Activated effector memory CD4-positive, alpha-beta T cell treated with Interleukin-2 at 50 U/mL for 16 hours (primary cell): ENCODE measurements around the gene MME.

ENCODE experiments used
- DNase-seq: peaks from one replicate; pipeline ENCODE4 v3.0.0-alpha.2; 2020

The MME gene

DNA sequence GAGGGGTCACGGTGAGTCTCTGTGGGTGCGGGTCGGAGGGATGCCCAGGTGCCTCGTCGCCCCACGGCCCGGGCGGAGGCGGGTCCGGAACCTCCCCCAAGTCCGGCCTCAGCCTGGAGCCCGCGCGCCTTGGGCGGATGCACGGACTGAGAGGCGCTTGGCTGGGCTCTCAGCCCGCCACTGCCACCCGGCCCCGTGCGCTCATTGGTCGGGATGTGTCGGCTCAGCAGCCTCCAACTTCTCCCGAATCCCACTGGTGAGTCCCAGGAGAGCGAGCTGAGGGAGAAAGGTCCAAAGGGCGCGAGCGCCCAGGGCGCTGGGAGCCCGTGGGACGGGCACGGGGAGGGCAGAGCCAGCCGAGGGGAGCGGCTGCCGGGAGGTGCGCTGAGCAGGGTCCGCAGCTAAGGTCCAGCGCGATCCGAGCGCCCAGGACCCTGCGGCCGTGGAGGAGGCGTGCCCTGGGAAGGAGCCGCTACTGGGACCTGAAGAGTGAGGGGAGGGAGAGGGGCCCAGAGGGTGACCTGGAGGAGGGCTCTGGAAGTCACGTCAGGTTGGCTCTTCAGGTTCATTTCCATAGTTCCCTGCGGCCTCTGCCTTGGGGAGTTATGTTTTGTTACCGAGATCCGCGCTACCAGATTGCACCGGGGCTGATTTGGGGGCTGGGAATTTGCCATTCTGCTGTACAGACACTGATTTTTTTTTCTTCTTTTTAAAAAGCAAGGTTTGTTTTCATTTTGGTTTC, at the start of gene MME:
Gene MME, plus strand, starts transcription at position 574 of the 742 bp plus-strand sequence. CDS start 3,849 bp downstream, outside the sequence.
- DNase-seq, result no peak

DNA sequence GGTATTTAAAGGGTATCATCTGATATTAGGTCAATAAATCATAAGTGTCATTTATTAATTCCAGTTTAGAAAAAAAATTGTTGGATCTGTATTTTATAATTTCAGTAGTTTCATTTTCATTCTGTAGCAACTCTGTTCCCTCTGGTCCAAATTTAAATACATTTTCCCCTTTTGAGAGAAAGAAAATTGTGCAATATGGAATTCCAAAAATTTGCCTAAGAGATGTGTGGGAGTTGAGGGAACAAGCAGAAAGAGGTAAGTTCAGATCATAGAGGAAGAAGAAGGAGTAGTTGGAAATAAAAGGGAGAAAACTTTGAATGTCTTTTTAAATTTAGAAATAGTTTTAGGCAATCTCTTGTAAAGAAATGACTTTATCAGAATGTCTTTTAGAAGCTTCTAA, 48.9 kb upstream of the MME start:
- no peak for DNase-seq

DNA sequence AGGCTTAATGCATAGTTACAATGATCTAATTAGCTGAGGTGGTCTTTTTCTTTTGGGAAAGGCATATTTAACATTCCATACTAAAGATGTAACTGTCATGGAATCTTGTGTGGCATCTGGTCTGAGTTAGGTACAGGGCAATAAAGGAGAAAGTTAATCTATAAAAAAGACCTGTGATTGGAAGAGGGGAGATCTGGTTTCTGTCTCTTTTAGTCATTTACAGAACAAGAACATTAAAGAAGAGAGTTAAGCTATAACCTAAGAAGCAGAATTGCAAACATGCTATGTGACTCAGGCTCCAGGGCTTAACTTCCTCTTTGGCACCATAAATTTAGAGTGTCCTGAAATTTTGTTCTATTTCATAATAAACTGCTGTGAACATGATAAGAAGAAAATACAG, 47.2 kb upstream of the MME start:
- DNase-seq, result no peak

DNA sequence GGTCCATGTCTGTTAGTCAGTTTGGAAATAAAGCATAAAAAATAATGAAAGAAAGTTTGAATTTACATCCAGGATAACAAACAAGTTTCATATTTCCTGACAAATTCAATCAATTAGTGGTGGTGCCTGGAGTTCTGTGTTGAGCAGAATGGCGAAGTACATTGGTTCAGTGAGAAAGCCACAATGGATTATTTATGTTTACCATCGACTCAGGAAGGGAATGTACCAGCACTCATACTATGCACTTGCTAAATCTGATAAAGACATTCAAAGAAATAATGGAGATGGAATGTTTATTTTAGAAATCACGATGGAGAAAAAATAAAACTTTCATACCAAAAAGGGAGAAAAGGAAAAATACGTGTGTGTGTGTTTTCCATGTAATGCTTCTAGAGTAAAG, 45.3 kb upstream of the MME start:
- no peak for DNase-seq

DNA sequence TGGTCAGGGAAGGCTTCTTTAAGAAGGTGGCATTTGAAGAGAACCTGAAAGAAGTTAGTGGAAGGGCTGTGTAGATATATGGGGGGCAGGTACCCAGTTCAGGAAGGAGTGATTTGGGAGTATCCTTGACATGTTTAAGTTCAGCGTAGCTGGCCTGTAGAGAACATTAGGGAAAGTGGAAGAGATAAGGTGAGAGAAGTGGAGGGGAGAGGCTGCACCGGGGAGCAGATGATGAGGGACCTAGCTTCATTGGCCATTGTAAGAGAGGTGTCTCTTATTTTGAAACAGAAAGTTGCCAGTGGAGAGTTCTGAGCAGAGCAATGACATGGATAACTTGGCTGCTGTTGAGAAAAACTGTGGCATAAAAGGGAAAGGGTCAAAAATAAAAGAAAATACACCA, 44.6 kb upstream of the MME start:
- DNase-seq, result no peak

DNA sequence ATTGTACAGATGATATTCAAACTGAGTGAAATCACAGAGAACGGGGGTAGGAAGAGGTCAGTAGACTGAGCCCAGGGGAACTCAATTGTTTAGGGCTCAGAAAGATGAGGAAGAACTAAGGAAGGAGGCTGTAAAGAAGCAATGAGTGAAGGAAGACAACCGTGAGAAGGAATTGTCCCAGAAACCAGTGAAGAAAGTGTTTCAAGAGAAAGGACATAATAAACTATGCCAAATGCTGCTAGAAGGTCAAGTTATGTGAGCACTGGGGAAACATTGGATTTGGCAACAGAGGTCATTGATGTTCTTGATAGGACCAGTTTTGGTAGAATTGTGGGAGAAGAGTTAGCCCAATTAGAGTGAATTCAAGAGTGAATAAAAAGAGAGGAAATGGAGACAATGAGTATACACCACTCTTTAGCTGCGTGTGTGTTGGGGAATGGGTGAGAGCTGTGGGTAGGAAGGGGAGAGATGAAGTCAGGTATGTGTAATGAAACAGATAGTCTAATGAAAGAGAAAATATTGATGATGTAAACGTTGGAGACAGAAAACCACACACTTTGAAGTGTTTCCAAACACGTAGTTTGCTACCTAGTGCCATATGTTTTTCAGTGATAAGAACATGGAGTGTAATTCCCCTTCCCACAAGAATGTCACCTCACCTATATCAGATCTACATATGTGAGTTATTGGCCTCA, 42.5 kb upstream of the MME start:
- no peak for DNase-seq

DNA sequence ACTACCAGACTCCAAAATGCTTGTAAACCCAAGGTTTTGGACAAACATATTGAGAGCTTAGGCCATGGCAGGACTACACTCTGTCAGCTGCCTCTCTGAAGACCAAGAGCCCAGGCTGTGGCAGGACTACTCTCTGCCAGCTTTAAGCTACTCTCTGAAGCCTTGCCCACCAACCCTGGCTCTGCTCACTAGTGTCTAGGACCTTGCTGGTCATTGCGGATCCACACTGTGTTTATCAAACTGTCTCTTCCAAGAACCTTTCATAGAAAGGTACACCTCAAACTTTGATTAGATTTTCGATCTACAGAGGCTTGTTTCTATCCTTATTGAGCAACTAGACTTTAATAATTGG, 41.9 kb upstream of the MME start:
- DNase-seq, result no peak

DNA sequence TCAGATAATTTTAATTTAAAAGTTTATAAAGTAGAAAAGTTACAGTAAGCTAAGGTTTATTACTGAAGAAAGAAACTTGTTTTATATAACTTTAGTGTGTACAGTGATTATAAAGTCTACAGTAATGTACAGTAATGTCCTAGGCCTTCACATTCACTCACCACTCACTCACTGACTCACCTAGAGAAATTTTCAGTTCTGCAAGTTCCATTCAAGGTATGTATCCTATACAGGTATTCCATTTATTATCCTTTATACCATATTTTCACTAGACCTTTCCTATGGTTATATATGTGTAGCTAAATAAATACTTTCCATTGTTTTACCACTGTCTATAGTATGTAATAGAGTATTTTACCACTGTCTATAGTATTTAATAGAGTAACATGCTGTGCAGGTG, 33.2 kb upstream of the MME start:
- no peak for DNase-seq

DNA sequence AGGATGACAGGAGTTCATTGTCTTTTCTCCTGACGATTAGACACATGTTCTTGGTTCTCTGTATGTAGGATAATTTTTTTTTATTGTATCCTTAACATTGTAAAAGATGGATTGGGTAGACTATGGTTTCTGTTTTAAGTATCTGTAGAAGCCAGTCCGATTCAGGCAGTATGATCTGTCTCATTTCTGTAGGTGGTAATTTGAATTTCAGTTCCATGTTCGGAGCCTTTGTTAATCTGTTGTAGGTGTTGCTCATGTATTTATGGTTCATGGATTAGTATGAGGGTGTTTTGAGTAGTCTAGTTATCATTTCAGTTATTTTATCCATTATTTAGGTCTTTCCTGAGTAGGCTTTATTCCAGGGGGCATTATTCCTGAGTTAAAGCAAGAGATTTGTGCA, 32.4 kb upstream of the MME start:
- no peak for DNase-seq

DNA sequence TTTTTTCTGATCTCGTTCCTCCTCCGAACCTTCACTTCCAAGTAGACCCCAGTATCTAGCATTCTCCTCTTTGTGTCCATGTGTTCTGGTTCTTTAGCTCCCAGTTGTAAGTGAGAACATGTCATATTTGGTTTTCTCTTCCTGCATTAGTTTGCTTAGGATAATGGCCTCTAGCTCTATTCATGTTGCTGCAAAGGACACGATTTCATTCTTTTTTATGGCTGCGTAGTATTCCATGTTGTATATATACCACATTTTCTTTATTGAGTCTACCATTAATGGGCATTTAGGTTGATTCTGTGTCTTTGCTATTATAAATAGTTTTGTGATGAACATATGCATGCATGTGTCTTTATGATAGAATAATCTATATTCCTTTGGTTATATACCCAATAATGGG, 30.2 kb upstream of the MME start:
- DNase-seq, result no peak

DNA sequence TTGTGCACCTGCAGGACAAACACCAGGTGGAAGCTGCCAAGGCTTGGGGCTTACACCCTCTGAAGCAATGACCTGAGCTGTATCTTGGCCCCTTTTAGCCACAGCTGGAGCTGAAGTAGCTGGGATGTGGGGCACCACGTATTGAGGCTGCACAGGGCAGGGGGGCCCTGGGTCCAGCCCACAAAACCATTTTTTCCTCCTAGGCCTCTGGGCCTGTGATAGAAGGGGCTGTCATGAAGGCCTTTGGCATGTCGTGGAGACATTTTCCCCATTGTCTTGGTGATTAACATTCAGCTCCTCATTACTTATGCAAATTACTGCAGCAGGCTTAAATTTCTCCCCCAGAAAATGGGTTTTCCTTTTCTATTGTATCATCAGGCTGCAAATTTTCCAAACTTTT, 27.6 kb upstream of the MME start:
- no peak for DNase-seq

DNA sequence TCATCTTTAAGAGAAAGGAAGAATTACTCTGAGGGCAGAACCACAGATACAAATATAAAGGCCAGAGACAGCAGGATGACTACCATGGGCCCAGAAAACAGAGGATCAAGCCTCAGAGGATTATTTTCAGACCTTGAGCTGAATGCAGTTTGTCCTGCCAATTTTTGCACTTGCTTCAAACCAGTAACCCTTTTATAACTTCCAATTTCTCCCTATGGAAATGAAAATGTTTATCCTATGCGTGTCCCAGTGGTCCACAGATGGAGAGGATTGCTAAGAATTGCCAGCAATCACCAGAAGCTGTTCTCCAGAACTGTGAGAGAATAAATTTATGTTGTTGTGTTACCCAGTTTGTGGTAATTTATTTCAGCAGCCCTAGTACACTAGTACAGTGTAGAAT, 26.4 kb upstream of the MME start:
- DNase-seq, result no peak

DNA sequence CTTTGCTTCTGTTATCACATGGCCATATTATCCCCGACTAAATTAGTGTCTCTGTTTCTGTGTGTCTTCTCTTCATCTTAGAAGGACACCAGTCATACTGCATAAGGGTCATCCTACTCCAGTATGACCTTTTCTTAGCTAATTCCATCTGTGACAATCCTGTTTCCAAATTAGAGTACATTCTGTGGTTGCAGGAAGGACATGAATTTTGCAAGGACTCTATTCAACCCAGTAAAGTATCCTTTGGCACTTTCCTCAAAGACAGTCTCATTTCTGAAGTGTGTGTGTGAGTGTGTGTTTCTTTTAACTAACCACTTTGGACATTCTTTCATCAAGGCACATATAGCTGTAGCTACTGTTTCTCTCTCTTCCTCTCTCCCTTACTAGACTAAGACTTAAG, 15.2 kb upstream of the MME start:
- no peak for DNase-seq

DNA sequence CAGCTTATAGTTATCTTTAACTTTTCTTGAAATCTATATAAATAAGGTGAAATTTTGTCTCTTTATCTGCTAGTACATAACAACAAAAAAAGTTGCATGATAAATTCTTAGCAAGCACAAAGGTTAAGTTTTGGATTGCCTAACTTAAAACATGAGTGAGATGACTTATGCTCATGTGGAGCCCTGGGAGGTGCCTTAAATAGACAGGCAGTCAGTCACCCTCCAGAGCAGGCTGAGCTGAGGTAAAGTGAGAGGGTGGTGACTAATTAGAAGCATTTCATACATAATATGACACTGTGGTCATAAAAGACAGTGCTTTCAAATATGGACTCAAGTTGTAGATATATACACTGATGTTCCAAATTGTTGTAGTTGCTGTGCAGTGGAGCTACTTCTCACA, 14.6 kb upstream of the MME start:
- no peak for DNase-seq

DNA sequence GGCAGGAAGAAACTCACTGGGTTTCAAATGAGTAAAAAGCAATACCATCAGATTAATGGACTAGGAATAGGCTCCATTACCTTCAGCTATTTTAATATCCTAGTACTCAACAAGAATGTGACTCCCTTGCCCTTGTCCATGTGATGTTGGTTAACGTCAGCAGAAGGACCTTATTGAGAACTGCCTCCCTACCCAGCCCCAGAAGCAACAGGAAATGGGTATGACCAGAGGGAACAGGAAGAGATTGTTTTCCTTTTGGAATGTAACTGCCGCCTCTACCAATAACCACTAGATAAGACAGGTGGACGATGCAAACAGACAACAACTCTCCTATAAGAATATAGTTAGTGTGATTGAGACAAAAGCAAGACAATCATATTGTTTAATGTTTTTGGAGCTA, 10.4 kb upstream of the MME start:
- no peak for DNase-seq

DNA sequence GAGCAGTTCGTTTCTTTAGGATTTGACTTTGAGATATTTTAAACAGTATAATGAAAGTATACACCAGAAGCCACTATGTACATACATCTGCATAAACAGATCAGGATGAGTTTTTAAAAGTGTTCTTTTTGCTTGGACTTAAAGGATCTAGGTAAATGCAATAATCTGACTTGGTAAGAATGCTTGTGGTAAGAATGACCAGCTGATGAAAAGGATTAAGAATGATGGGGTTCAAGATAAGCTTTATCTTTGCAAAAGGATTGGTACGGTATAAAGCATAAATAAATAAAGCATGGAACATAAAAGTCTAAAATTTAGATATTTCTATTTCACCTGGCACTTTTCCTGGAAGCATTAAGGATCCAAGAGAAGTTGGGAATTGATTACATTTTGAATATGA, 9.8 kb upstream of the MME start:
- no peak for DNase-seq

DNA sequence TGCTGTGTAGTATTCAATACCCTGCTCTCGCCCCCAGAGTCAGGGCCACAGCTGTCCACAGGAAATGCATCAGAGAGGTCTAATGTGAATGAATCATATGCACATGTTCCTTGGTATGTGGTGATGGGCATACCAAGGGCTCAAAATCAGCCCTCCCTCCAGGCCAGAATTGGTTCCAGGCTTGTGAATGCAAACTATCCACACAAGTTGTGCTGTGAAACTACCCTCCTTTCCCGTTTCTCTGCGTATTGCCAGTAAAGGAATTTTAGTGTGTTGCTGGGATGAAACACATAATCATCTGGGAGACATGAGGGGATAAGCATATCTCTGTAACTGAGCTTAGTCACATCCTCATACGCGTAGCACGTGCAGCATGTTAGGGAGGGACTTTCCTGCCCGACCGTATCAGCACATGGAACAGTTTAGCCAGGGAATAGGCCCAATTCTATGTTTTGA, 9.2 kb upstream of the MME start:
- no peak for DNase-seq

DNA sequence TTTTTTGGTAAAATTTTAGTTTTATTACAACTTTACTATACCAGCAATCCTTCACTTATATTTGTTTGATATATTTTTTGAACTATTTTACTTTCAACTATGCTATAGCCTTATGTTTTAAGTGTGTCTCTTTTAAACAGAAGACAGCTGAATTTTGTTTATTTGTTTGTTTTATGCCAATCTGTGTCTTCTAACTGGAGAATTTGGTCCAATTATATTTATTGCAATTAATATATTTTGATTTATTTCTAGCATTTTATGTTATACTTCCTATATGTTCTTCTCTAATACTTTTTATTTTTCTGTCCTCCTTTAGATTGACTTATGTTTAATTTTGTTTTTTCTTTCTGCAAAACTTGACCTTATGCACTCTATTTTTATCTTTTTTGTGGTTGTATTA, 4.9 kb upstream of the MME start:
- no peak for DNase-seq

DNA sequence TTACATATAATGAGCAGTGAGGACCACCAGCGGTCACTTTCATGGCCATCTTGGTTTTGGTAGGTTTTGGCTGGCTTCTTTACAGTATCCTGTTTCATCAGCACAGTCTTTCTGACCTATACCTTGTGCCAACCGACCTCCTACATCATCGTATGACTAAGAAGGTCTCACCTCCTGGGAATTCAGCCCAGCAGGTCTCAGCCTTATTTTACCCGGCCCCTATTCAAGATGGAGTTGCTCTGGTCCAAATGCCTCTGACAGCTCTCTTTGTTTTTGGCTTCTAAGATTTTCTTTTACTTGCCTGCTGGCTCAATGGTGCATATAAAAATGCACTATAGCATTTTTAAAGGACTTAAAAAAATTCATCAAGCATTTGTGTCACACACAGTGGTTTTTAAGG, 3.2 kb upstream of the MME start:
- DNase-seq, result no peak

DNA sequence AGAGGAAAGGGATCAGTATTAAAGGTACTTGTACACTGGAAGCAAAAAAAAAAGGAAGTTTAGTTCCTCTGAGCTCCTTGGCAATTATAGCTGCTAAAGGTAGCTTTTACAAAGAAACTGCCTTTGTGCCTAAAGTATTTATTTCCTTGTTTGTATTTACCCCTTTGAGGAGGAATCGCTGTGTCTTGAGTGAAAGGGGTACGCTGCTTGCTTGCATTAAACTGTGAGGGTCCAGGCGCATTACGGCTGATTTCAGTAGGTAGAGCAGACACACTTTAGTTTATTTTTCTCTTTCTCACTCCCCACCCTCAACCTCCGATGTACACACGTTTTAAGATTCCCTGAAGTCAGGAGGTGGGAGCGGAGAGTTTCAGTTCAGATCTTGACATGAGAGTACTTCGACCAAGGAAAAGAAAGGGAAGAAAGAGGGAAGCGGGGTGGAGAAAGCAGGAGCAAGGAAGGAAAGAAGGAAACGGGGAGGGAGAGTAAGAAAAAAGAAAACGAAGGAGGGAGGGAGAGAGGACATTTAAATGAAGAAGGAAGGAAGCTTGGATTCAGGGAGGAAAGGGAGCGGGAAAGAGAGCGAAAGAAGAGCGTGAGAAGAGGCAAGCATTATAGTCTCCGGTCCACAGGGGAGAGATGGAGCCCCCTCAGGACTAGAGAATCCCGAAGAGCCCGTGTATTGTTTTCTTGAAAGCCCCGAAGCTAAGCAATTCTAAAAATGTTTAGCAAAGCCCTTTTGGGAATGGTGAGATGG, 1.2 kb upstream of the MME start:
- no peak for DNase-seq

DNA sequence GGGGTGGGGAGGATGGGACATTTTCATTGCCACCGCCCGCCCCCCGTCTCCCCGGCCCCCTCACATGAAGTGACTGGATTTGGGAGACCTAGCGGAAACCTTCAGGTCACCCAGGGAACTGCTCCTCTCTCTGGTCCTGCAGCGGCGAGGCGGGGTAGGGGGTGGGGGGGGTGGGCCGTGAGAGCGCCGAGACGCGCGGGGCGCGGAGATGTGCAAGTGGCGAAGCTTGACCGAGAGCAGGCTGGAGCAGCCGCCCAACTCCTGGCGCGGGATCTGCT, 712 bp upstream of the MME start:
- DNase-seq, result no peak

DNA sequence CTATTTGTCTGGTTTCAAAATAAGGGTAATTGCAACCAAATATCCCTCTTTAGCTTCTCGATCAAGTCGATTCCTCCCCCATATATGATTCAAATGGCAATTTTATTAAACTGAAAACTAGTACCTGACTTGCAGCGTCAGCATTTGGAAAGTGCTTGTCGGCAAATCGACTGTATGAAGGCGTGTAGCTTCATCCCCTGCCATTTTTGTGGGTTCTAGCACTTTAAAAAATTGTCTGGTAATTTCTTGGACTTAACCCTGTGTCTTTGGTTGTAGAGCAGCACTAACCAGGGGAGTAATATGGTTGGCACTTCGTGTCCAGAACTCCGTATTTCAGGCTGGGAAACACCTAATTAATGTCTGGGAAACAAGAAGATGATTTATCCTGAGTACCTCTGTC, 573 bp downstream of the MME start:
- DNase-seq, result no peak

DNA sequence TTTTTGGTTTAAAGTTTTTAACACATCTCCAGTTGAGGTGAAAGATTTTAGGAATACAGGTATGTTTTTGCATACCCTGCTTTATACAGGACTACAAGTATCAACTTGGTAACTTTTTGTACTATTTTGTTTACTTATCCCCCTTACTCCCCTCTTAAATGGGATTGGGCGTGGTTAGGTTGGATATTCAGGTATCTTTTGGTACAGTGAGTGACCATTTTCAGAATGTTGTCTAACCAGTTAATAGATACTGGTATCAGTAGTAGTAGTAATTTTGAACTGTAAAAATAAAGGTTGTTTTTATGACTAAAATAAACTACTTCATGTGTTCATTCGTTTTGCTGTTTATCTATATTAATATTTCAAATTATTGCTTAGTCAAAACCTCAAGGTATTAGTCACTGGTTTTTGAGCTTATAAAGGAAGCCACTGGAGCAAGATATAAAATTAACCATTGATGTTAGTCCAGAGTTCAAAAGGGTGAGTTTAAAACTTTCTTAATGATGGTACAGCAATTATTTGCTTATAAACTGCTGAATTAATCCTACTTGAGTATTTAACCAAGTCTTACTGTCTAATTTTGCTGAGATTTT, 3.3 kb downstream of the MME start:
- no peak for DNase-seq

DNA sequence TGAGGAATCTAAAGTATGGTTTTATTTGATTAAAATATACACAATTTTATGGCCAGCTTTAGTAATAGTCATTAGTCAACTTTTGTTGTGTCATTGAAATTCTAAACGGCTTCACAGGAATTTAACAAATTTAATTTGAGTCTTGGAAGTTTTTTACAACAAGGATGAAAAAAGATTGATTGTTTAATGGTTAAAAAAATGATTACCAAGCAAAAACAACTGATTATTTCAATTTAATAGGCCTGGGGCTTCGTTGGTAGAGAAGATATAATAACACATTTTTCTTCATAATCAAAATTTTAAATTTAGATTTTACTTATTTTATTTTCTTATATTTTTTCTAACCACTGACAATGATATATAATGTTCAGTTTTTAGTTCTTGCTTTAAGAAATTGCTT, 4.4 kb downstream of the MME start:
- DNase-seq, result no peak
